GM12872 (cell line): ENCODE measurements around the gene HS3ST2.

Source experiments
- CTCF ChIP-seq: IDR thresholded peaks from 3 replicates; pipeline ENCODE4 v1.5.1; 2011; ENCODE audit warnings: low read depth, mild to moderate bottlenecking, low read length, moderate library complexity; ENCODE audit not compliant: insufficient read depth

The HS3ST2 gene

DNA sequence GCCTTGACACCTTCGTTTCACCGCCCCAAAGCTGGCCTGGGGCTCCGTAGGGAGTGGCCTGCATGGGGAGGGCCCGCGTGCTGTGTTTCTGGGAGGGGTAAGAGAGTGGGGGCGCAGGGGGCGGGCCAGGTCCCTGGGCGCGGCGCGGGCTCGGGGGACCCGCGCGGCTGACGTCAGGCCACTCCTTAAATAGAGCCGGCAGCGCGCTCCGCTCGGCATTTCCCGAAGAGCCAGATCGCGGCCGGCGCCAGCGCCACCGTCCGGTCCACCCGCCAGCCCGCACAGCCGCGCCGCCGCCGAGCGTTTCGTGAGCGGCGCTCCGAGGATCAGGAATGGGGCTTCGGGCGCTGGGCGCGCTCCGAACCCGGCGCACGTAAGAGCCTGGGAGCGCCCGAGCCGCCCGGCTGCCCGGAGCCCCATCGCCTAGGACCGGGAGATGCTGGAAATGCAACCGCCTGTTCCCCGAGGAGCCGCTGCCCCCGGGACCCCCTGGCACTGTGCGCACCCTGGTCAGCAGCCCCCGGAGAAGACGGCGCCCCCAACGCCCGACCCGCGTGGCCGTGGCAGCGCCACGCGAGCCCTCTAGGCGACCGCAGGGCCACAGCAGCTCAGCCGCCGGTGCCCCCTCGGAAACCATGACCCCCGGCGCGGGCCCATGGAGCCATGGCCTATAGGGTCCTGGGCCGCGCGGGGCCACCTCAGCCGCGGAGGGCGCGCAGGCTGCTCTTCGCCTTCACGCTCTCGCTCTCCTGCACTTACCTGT lies at the start of gene HS3ST2:
Gene HS3ST2 (plus strand): TSS at position 215 of the 763 bp plus-strand sequence. CDS start 449 bp downstream, at position 664.
- TF ChIP-seq CTCF: no peak

DNA sequence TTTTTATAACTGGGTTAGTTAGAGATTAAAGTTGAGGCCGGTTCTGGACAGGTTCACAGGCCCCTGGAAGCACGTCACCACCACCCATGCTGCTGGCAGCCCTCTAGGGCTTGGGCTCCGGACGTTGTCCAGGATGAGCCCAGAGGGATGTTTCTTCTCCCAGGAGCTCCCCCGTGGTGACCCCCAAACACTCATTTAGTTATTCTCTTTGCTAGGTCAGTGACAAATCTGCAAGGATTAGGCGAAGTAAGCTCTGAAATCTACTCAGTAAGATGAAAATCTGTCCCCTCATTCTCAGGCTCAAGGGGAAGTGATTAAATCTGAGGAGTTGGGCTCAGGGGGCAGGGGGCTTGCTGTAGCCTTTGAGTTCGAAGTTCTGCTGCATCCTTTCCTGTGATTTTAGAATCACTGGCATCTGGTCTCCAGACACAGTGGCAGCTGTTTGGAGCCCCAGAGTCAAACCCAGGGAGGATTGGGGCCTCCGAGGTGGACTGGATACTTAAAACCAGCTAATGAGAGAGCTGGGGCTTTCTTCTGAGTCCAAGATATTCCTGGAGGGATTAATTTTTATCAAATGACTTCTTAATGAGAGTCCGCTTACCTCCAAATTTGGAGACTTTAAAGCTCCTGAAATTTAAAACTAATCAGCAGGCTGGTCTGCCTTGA lies 49.2 kb upstream of the HS3ST2 start:
- no peak for TF ChIP-seq CTCF

DNA sequence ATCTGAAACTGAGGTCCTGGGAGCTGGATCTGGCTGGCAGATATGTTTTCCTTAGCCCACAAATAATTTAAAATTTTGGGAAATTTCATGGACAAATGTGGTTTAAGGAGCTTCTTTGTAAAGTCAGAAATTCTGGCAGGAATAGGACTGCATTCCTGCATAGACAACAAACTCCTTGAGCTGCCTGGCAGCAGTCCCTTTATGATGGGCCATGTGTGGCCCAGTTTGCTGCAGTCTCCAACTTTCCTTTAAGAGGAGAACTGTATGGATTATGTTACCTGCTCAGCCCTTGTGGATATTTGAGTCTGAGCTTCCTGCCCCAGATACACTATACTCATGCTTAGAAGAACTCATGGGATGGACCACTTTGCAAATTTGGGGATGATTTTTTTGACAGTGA lies 48.5 kb upstream of the HS3ST2 start:
- TF ChIP-seq CTCF: no peak

GRCh38 chr16:22770866-22771265 lies 43.1 kb upstream of the HS3ST2 start:
- TF ChIP-seq CTCF: no peak

DNA sequence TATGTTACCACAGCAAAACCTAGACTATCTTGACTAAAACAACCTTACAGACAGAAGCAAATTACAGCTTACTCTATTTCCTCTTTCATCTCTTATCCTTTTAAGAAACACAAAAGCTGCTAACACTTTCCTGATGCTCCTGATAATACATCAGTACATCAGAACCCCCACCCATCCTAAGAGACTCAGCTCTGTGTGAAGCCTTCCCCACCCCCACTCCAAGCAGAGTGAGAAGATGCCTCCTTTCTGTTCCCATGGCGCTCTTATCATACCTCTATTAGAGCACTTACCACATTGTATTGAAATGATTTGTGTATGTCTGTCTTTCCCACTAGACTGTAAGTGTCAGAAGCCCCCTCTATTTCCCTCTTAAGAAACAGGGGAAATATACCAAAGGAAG lies 42.4 kb upstream of the HS3ST2 start:
- no peak for TF ChIP-seq CTCF

- no peak for TF ChIP-seq CTCF
These were observed 38.6 kb upstream of the HS3ST2 start for GRCh38 chr16:22775220-22775922.

- no peak for TF ChIP-seq CTCF
These were observed 32.5 kb upstream of the HS3ST2 start for GRCh38 chr16:22781480-22781879.
